Osteocyte (in vitro differentiated cells): ENCODE data around the gene DDN. TPM values are rescaled to one million over a fixed set of nuclear protein-coding genes. Genes with fewer than 3 reads are reported as not detected.

Source experiments
- DNase-seq: peaks from one replicate; pipeline ENCODE4 v3.0.0; 2021; ENCODE audit warnings: mixed read lengths; ENCODE audit not compliant: unreplicated experiment; ENCODE audit errors: extremely low spot score
- H3K27ac Mint-ChIP-seq: one replicate; pipeline ENCODE4 v1.8.0; 2021; ENCODE audit warnings: mild to moderate bottlenecking, mixed read lengths; ENCODE audit not compliant: unreplicated experiment
- H3K27me3 Mint-ChIP-seq: one replicate; pipeline ENCODE4 v1.8.0; 2021; ENCODE audit warnings: mixed read lengths; ENCODE audit not compliant: unreplicated experiment
- H3K36me3 Mint-ChIP-seq: one replicate; pipeline ENCODE4 v1.8.0; 2021; ENCODE audit warnings: mixed read lengths; ENCODE audit not compliant: unreplicated experiment
- H3K4me1 Mint-ChIP-seq: one replicate; pipeline ENCODE4 v1.8.0; 2021; ENCODE audit warnings: mixed read lengths; ENCODE audit not compliant: unreplicated experiment
- H3K4me3 Mint-ChIP-seq: one replicate; pipeline ENCODE4 v1.8.0; 2021; ENCODE audit warnings: mild to moderate bottlenecking, moderate library complexity, mixed read lengths; ENCODE audit not compliant: unreplicated experiment
- H3K9me3 Mint-ChIP-seq: one replicate; pipeline ENCODE4 v1.8.0; 2021; ENCODE audit warnings: mixed read lengths; ENCODE audit not compliant: unreplicated experiment
- CTCF ChIP-seq: fragments of 200-600 bp; sonication (generic); IDR thresholded peaks from 2 replicates; pipeline ENCODE4 v1.5.0; 2021; ENCODE audit warnings: antibody characterized with exemption, mild to moderate bottlenecking, moderate library complexity
- total RNA-seq: library from RNA; stranded (reverse); gene quantifications from 2 replicates; pipeline ENCODE4 v1.2.1, GENCODE V29; 2021

DDN gene
- total RNA-seq, 1 donor from 2014 or later, result 0.08 TPM

DNA sequence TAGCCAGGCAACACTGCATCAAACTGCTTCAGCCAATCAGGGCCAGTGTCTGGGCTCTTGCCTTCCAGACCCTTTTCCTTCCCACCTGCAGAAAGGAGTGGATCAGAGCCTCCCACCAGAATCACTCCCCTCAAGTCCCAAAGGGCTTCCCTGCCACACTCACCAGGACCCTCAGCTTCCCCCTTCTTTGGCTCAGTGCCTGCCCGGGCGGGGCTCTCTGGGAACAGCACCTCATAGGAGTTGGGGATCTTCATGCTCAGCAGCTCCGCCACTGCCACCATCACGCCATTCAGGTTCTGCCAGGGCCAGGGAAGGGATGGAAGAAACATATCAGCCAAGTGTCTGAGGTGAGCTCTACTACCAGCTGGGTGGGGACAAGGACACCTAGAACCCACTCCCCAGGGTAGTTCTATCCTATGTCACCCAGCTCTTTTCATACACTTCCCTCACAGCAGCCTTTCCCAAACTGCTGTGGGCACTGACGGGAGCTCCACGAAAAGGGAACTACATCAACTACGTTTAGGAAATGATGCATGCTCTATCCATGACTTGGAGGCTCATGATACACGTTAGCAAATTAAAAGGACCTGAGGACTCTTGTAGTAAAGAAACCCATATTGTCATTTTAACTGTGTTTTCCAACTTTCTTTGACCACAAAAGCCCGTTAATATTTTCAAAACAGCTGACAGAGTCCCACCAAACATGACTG, 28.8 kb upstream of the DDN start:
- no peak for TF ChIP-seq CTCF
- no peak overlapping the region for H3K4me3 Mint-ChIP-seq
- no peak overlapping the region for H3K27ac Mint-ChIP-seq
- DNase-seq, result peak; percentile 79
- no peaks in the 10 kb centered on the region for H3K9me3 Mint-ChIP-seq
- no peaks in the 10 kb centered on the region for H3K27me3 Mint-ChIP-seq
- H3K4me1 Mint-ChIP-seq, result no peaks in the 10 kb centered on the region
- peaks cover 36% of the 10 kb centered on the region for H3K36me3 Mint-ChIP-seq

DNA sequence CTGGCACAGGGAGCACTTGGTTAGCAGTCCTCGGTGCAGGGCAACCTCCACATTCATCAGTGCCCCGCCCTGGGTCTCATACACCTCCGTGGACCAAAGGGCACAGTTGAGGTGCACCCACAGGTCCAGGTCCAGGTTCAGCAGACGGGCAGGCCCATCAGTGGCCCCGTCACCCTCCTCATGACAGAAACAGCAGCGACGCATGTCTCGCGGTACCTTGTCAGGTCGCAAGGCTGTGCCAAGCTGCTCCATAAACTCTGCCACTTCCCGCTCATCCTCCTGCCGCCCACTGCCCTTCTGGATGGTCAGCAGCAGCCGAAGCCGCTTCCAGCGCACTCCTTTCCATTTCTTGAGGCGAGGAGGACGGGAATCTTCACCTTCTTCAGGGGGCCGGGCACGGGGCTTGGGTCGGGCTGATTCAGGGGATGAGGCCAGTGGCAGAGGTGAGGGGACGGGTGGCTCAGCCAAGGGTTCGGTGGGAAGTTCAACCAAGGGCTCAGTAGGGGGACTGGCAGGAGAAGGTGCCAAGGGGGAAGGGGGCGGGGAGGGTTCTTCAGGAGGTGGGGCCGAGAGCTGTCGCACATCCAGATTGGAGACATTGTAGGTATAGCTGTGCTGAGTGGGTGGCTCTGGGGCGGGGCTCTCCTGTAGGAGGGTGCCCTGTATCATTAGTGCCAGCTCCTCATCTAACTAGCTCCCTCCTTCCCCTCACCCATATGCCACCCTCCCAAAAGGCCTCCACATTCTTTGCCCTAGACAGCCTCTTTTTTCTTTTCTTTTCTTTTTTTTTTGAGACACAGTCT, 27.7 kb upstream of the DDN start:
- TF ChIP-seq CTCF, result no peak
- Mint-ChIP-seq H3K4me1 (no peaks in the 10 kb centered on the region), H3K4me3 (no peak overlapping the region), H3K9me3 (no peaks in the 10 kb centered on the region), H3K27me3 (no peaks in the 10 kb centered on the region), H3K27ac (no peak overlapping the region), H3K36me3 (peaks cover 41% of the 10 kb centered on the region)
- DNase-seq, result peak; percentile 79

DNA sequence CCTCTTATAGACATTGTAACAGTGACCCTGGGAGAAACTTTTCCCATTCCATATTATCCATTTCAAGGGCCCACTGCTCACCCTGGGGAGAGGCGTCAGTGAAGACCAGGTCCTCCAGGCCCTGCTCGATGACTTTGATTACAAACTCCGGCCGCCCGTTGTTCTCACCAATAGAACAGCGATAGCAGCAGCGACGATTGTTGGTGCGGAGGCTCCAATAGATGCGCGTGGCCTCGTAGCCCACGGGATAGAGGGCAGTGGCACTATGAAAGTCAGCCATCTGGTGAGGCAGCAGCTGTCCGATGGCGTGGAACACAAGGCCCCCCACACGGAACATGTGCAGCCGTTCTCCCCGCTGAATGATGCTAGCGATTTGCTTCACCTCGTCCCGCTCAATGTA, 26.9 kb upstream of the DDN start:
- peak; percentile 83 for DNase-seq
- TF ChIP-seq CTCF, result no peak
- Mint-ChIP-seq H3K27ac (no peak overlapping the region), H3K36me3 (peaks cover 37% of the 10 kb centered on the region), H3K4me3 (no peak overlapping the region), H3K9me3 (no peaks in the 10 kb centered on the region), H3K4me1 (no peaks in the 10 kb centered on the region), H3K27me3 (no peaks in the 10 kb centered on the region)

- no peak overlapping the region for H3K27ac Mint-ChIP-seq
- H3K4me3 Mint-ChIP-seq, result no peak overlapping the region
- H3K4me1 Mint-ChIP-seq, result no peaks in the 10 kb centered on the region
- peaks cover 34% of the 10 kb centered on the region for H3K36me3 Mint-ChIP-seq
- DNase-seq, result no peak
- H3K9me3 Mint-ChIP-seq, result no peaks in the 10 kb centered on the region
- H3K27me3 Mint-ChIP-seq, result no peaks in the 10 kb centered on the region
- no peak for TF ChIP-seq CTCF
Observed at GRCh38 chr12:49025463-49025862, 26.3 kb upstream of the DDN start.

DNA sequence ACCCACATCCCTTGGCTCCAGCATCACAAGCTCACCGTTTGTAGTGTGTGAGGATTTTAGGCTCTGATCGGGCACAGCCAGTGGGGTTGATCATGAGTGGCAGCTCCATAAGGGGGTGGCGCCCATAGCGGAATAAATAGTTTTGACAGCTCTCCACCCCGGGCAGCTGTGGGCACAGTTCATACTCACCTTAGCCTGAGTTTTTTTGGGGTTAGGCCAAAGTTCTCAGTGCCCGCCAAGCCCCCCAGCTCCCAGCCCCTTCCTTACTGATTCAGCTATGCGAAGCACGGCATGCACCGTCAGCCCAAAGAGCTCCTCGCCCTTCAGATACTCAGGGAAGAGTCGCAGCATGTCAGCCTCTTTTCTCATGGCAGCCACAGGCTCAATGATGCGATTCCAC, 25.4 kb upstream of the DDN start:
- Mint-ChIP-seq H3K27me3 (no peaks in the 10 kb centered on the region), H3K4me1 (peaks cover 5% of the 10 kb centered on the region), H3K4me3 (no peak overlapping the region), H3K27ac (no peak overlapping the region), H3K36me3 (peaks cover 34% of the 10 kb centered on the region), H3K9me3 (no peaks in the 10 kb centered on the region)
- no peak for DNase-seq
- no peak for TF ChIP-seq CTCF
